ENCODE data around the gene NCAM1.

Gene NCAM1

GRCh38 chr11:112968941-112969713 is 7.9 kb downstream of the NCAM1 start:
- no peak for DNase-seq

- DNase-seq, result no peak
These were observed 10.0 kb downstream of the NCAM1 start for GRCh38 chr11:112971195-112971594.

GRCh38 chr11:112971827-112972226 is 10.6 kb downstream of the NCAM1 start:
- DNase-seq, result no peak

- DNase-seq, result no peak
These were observed 11.4 kb downstream of the NCAM1 start for GRCh38 chr11:112972399-112973145.

DNA sequence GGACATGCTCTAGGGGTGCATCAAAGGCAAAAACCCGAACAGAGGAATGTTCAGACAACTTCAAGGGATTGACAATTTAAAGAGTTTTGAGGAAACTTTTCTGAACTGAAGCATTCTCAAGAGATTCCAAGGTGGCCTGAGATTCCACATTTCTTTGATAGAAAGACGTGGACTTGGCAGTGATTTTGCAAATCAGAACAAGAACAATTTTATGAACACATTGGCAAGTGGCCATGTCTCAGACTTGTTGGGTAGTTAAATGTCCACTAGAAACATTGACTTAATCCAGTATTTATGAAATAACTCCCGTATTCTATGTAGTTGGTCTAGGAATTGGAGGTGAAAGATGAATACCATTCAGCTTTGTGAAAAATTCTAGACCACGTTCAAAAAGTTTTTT is 13.8 kb downstream of the NCAM1 start:
- DNase-seq, result no peak

- no peak for DNase-seq
These were observed 14.3 kb downstream of the NCAM1 start for GRCh38 chr11:112975493-112975892.

DNA sequence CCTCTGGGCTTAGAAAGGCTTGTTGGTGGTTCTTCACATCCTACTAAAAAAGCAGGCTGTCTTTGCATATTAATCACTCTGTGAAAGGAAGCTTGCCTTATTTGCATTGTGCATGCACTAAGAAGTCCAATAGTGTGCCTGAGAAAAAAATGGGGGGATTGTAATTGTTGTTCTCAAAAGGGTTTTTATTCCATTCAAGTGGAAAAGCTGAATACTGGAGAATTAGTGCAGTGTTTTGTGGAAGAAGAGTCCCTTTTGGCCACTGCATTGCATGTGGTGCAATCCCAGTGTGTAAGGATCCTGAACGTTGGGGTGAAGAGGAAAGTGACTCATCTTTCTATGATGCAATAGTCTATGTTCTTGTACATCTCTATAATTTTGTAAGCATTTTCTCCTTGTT is 16.5 kb downstream of the NCAM1 start:
- DNase-seq, result no peak

DNA sequence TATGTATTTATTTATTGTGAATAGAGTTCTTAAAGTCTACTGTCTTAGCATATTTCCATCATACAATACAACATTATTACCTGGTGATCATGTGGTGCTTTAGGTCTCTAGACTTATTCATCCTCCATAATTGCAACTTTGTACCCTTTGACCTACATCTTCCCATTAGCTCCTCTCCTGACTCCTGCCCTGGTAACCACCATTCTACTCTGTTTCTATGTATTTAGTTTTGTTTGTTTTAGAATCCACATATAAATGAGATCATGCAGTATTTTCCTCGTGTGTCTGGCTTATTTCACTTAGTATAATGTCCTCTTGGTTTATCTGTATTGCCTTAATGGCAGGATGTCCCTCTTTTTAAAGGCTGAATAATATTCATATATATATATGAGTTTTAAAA is 22.7 kb downstream of the NCAM1 start:
- DNase-seq, result no peak

DNA sequence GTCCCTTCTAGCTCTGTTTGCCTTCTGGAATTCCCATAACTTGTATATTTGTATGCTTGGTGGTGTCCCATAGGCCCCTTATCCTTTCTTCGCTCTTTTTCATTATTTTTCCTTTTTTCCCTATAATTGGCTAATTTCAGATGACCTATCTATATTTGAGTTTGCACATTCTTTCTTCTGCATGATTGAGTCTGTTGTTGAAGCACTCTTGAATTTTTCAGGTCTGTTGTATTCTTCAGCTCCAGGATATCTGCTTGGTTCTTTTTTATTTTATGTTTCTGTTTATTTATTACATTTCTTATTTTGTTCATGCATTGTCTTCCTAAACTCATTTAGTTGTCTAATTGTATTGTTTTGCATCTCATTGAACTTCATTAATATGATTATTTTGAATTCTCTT is 28.0 kb downstream of the NCAM1 start:
- DNase-seq, result no peak

DNA sequence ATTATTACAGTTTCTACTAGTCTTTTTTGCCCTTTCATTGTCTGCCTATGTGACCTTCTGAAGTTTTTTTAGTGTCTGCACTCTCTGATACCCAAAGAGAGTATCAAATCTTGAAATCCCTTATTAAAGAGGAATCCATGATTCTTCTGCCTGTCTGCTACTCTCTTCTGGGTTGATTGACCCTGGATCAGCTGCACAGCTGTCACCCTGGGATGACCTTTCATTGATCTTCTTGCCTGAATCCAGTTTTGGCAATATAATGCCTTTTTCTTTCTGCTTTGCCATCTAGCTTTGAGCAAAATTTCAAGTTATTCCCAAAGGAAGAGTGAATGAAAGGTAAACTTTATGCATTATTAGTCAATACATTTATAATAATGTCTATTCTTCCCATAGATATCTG is 32.6 kb downstream of the NCAM1 start:
- no peak for DNase-seq

GRCh38 chr11:112995423-112996090 is 34.3 kb downstream of the NCAM1 start:
- DNase-seq, result no peak

GRCh38 chr11:112996994-112997393 is 35.8 kb downstream of the NCAM1 start:
- no peak for DNase-seq

DNA sequence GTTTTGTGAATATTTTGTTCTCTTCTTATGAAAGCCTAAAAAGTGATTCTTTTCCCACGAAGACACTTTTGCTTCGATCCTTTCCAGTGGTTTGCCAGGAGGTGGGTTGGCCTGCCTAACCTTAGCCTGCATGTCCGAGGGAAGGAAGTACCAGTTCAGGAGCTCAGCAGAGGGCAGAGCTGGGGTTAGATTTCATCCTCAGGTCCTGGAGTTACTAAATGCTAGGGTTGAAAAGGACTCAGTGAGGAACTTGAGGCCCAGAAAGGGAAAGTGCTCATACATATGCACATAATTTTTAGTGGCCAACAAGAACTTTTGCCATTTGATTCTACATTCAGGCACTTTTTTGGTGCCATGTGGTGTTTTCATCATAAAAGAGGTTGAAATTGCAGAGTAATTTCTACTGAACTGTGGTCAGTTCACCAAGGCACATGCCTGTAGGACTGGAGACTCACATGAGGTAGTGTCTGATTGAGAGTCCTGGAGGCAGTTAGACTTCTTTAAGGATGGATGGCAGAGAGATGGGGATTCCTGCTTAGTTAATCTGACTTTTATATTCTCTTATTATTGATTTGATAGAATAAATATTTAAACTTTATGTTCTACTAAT is 36.7 kb downstream of the NCAM1 start:
- DNase-seq, result no peak

DNA sequence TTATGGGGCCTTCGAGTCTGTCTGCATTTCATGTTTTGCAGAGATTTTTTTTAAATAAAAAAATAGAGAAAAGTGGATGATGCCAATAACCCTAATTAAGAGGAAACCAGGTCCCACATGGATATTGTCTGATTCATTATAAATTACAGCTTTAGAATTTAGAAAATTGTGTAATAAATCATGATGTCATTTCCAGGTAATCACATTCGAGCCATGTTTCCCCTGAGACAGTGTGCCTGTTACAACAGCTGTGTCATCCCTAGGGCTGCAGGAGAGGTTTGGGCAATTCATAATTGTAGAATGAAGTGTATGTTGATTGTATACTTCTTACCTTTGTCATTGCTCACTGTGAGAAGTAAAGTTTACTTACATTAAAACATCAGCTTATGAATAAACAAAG is 38.3 kb downstream of the NCAM1 start:
- no peak for DNase-seq

DNA sequence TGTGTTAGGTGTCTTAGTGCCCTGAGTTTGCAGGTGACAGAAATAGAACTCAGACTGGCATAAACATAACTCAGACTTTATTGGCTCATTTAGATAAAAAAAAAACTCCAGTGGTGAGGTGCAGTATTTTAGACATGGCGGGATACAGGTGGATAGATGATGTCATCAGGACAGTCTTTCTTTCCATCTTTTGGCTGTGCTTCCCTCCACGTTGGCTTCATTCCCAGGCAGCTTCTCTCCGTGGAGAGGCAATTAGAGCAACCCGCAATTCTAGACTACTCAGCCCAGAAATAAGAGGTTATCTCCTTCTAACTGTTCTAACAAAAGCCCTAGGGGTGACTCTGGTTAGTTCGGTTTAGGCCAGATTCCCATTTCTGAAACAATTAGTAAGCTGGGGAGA is 40.5 kb downstream of the NCAM1 start:
- DNase-seq, result no peak

- DNase-seq, result no peak
These were observed 45.8 kb downstream of the NCAM1 start for GRCh38 chr11:113006896-113007445.

DNA sequence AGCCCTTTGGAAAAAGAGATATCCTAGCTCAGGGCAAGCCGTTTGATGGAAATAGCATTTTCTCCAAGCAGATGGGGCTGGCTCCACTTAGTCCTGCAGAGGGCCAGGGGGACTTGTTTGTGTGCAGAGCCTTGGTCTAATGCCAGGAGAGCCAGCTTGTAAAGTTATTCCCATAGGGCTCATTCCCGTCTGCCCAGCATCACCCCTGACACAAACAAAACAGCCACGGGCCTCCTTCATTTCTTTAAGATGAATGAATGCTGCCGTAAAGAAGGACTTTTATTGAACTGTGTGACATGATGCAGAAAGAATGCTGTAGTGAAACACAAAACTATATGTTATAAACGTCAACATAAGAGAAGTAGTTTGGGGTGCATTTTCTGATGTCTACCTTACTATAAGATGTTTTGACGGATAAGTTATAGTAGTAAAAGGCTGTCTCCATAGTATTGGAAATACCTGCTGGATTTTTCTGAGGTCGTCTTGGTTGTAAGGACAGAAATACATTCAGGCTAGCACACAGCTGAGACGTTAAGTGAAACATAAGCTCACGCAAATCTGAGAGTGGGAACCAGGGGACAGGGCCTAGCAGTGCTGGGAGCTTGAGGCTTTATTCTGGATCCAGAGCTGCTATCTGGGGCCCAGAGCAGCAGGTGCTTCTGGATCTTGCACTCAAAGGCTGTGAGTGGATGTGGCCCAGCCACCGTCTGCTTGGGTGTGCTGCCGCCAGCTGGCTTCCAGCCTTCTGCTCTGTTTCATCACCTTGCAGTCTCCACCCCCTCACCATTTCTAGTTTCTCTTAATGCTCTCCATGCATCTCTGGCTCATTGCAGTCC is 53.3 kb downstream of the NCAM1 start:
- no peak for DNase-seq

DNA sequence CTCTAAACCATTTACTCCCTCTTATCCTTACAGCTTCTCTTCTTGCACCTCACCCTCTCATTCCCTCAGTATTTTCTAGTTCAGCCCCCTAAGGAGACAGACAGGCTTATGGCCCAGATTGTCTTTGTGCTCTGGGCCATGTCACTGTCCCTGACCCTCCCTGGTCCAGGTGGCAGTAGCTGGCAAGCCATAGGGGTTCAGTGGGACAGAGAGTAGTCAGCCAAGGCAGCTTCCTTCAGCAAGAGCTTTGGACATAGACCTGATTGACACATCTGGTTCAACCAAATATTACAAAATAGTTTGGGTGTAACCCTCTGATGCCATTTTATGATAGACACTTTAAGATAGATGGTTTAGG is 53.9 kb downstream of the NCAM1 start:
- no peak for DNase-seq

DNA sequence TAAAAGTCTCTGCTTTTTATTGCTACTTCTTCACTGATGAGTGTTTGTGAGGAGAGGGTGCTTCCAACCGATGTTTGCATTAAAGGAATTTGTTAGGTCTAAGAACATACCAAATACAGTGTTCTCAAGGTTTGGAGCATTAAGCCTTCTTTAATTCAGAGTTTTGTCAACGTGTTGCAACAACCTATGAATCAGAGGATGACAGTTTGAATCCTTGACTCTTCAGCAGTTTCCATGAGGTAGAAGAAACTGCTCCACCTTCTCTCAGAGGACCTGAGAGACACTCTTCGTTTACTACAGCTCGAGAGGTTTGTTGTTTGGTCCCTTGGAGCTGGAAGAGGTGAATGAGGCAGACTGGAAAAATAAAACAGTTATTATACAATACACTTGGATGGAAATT is 55.7 kb downstream of the NCAM1 start:
- DNase-seq, result no peak

- DNase-seq, result no peak
These were observed 57.7 kb downstream of the NCAM1 start for GRCh38 chr11:113018913-113019312.

DNA sequence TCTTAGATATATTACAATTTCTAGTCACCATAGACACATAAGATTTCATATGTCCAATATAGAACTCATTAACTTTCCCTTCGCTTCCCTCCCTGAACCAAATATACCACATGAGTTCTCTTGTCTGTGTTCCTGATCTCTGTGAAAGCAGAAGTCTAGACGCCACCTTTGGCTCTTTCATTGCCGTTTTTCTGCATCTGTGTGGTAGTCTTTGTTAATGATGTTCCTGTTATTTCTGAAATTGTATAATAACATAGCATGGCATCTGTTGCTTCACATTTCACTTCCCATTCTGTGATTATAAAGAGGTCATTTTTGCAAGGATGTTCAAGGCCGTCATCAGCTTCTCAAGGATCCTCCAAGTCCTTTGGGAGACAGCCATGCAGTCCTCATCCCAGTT is 58.5 kb downstream of the NCAM1 start:
- DNase-seq, result no peak

GRCh38 chr11:113021111-113021510 is 59.9 kb downstream of the NCAM1 start:
- DNase-seq, result no peak

All from activated CD4-positive, alpha-beta T cell treated with anti-CD3 and anti-CD28 coated beads, Interleukin-10, Interleukin-2, amounts not matched to agents 100 ng/mL and 50 ng/mL, durations not matched to agents 16 hours and 8 hours (primary cell).